GM12892 (cell line): ENCODE data around the gene CASR.

Source experiments
- POLR2A ChIP-seq: IDR thresholded peaks from 2 replicates; pipeline ENCODE4 v1.6.1; 2011; ENCODE audit warnings: low read depth, low read length, control low read depth
- POLR2AphosphoS5 ChIP-seq: IDR thresholded peaks from 2 replicates; pipeline ENCODE4 v1.6.1; 2011; ENCODE audit warnings: low read depth, low read length, control low read depth
- TAF1 ChIP-seq: IDR thresholded peaks from 2 replicates; pipeline ENCODE4 v1.6.1; 2011; ENCODE audit warnings: low read depth, mild to moderate bottlenecking, control low read depth, low read length, borderline replicate concordance

- TF ChIP-seq POLR2A (no peak), POLR2AphosphoS5 (no peak), TAF1 (no peak)
These were observed 112.0 kb downstream of the CASR start for GRCh38 chr3:122295266-122296062.
